Stimulated activated CD8-positive, alpha-beta memory T cell treated with anti-CD3 and anti-CD28 coated beads, Interleukin-7, amount 100 ng/mL, for 48 hours (primary cell): ENCODE data around the gene ZFPL1.

Source experiments
- DNase-seq, 2 donors: peaks; one replicate each; pipeline ENCODE4 v3.0.0-alpha.2; 2020; ENCODE audit warnings: low read depth in 1 of 2; ENCODE audit errors: extremely low read depth in 1 of 2

The ZFPL1 gene

GRCh38 chr11:65059959-65060824, 23.8 kb upstream of the ZFPL1 start:
- DNase-seq = no peak

- no peak for DNase-seq
Observed at GRCh38 chr11:65060913-65061408, 23.1 kb upstream of the ZFPL1 start.

GRCh38 chr11:65063532-65063931, 20.5 kb upstream of the ZFPL1 start:
- DNase-seq = no peak

- DNase-seq = no peak
Observed at GRCh38 chr11:65064847-65065240, 19.2 kb upstream of the ZFPL1 start.

- no peak for DNase-seq
Observed at GRCh38 chr11:65065851-65066250, 18.2 kb upstream of the ZFPL1 start.

- DNase-seq = no peak
Observed at GRCh38 chr11:65066315-65066714, 17.7 kb upstream of the ZFPL1 start.

GRCh38 chr11:65066805-65067291, 17.2 kb upstream of the ZFPL1 start:
- no peak for DNase-seq

- no peak for DNase-seq
Observed at GRCh38 chr11:65067446-65067845, 16.6 kb upstream of the ZFPL1 start.

- DNase-seq = no peak
Observed at GRCh38 chr11:65069217-65069616, 14.8 kb upstream of the ZFPL1 start.

- no peak for DNase-seq
Observed at GRCh38 chr11:65071907-65072630, 12.0 kb upstream of the ZFPL1 start.

GRCh38 chr11:65072631-65072966, 11.4 kb upstream of the ZFPL1 start:
- no peak for DNase-seq

GRCh38 chr11:65077451-65077850, 6.6 kb upstream of the ZFPL1 start:
- no peak for DNase-seq

- peak; percentile 21 to 34 for DNase-seq
Observed at GRCh38 chr11:65078151-65078550, 5.9 kb upstream of the ZFPL1 start.

- no peak for DNase-seq
Observed at GRCh38 chr11:65078786-65079342, 5.2 kb upstream of the ZFPL1 start.

GRCh38 chr11:65083134-65083833, 738 bp upstream of the ZFPL1 start:
- no peak for DNase-seq

GRCh38 chr11:65084598-65085375, 765 bp downstream of the ZFPL1 start:
- DNase-seq = no peak

- DNase-seq = no peak
Observed at GRCh38 chr11:65085446-65085845, 1.4 kb downstream of the ZFPL1 start.

GRCh38 chr11:65086809-65087208, 2.8 kb downstream of the ZFPL1 start:
- DNase-seq = no peak

GRCh38 chr11:65087216-65087615, 3.2 kb downstream of the ZFPL1 start:
- DNase-seq = no peak

- DNase-seq = no peak
Observed at GRCh38 chr11:65087827-65088226, 3.8 kb downstream of the ZFPL1 start.
